ENCODE results near the gene OVCA2. TPM values are rescaled to one million over a fixed set of nuclear protein-coding genes. Genes with fewer than 3 reads are reported as not detected.
A peak's percentile ranks its signal among the peaks of the same experiment; 100 is the strongest.

OVCA2 gene
- total and polyA plus RNA-seq, 4 donors = 16.1 to 30.6 (median 23.7) TPM

- no peak for DNase-seq (ENCODE audit: low spot score)
- Histone ChIP-seq H3K9me3 (ENCODE audit: control insufficient read depth in 4 of 4, low read length in 3 of 4) (no peaks in the 10 kb centered on the region), H3K4me3 (ENCODE audit: low read depth in 1 of 3, low read length in 3 of 3) (no peak overlapping the region), H3K27me3 (ENCODE audit: control insufficient read depth in 4 of 4, insufficient read depth in 4 of 4, low read length in 3 of 4) (no peaks in the 10 kb centered on the region), H3K4me1 (ENCODE audit: control insufficient read depth in 4 of 4, insufficient read depth in 4 of 4, low read length in 3 of 4) (peaks cover 5 to 55% (median 32%) of the 10 kb centered on the region in 4 donors), H3K9ac (ENCODE audit: low read depth in 1 of 2, low read length in 2 of 2) (no peak overlapping the region), H3K36me3 (ENCODE audit: control insufficient read depth in 4 of 4, insufficient read depth in 3 of 4, low read depth in 1 of 4, low read length in 3 of 4) (no peaks in the 10 kb centered on the region), H3K27ac (ENCODE audit: low read depth in 1 of 2, low read length in 2 of 2) (no peak overlapping the region)
- WGBS = 73% methylated on average over 8 of the region's 8 CpGs
- TF ChIP-seq MAX (IDR thresholded peaks at IDR 0.05) = no peak
- peak in 1 of 2 donors; percentile 7 for TF ChIP-seq RXRA (IDR thresholded peaks at IDR 0.05)
- TF ChIP-seq NR2F2 (IDR thresholded peaks at IDR 0.05) = peak; percentile 95
Measured at GRCh38 chr17:2020721-2021120, 21.1 kb upstream of the OVCA2 start.

DNA sequence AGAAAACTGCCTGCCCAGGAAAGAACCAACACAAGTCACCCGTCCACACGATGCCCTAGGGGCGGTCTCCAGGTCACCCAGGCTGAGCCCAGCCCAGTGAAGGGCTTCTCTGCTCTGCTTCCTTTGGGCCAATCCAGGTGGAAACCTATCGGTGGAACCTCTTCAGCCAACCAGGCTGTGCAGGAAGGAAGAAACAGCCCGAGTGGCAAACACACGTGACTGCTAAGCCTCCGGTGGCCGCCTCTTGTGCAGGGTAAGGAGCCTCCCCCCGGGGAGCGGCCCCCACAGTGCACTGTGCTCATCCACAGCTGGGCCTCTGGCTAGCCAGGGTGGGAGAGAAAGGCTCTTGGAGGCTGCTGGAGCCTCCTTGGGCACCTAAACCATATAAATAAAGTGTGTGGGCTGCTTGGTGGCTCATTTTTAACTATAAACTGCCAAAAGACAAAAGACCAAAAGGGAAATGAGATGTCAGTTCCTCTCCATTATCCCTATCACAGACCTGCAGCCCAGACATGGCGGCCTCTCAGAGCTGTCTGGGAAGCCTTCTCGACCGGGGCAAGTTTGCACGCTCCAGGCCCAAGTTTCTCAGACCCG lies 19.1 kb upstream of the OVCA2 start:
- no peak for DNase-seq (ENCODE audit: low spot score)
- H3K27ac ChIP-seq (ENCODE audit: low read depth in 1 of 2, low read length in 2 of 2) = peak overlapping the region in 1 of 2 donors; percentile 17
- no peak for TF ChIP-seq HNF4G (IDR thresholded peaks at IDR 0.05)
- TF ChIP-seq FOXA1 (IDR thresholded peaks at IDR 0.05) = no peak
- TF ChIP-seq GABPA (IDR thresholded peaks at IDR 0.05 in 1 of 2, conservative IDR thresholded peaks at IDR 0.05 in 1 of 2) = no peak
- TF ChIP-seq EGR1 (IDR thresholded peaks at IDR 0.05; ENCODE audit: low read depth in 2 of 2) = no peak
- no peak for TF ChIP-seq RXRA (IDR thresholded peaks at IDR 0.05)
- no peak for TF ChIP-seq TAF1 (conservative IDR thresholded peaks at IDR 0.05)
- TF ChIP-seq REST (IDR thresholded peaks at IDR 0.05) = no peak
- TF ChIP-seq, protein P1, sequence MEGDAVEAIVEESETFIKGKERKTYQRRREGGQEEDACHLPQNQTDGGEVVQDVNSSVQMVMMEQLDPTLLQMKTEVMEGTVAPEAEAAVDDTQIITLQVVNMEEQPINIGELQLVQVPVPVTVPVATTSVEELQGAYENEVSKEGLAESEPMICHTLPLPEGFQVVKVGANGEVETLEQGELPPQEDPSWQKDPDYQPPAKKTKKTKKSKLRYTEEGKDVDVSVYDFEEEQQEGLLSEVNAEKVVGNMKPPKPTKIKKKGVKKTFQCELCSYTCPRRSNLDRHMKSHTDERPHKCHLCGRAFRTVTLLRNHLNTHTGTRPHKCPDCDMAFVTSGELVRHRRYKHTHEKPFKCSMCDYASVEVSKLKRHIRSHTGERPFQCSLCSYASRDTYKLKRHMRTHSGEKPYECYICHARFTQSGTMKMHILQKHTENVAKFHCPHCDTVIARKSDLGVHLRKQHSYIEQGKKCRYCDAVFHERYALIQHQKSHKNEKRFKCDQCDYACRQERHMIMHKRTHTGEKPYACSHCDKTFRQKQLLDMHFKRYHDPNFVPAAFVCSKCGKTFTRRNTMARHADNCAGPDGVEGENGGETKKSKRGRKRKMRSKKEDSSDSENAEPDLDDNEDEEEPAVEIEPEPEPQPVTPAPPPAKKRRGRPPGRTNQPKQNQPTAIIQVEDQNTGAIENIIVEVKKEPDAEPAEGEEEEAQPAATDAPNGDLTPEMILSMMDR (IDR thresholded peaks at IDR 0.05; ENCODE audit: low read depth, low read length, missing input control) = no peak
- no peak for TF ChIP-seq YY1 (IDR thresholded peaks at IDR 0.05)
- TF ChIP-seq FOXA2 (IDR thresholded peaks at IDR 0.05) = no peak
- no peak for TF ChIP-seq RAD21 (IDR thresholded peaks at IDR 0.05)
- no peak for TF ChIP-seq MAX (IDR thresholded peaks at IDR 0.05)
- TF ChIP-seq SP1 (IDR thresholded peaks at IDR 0.05) = no peak
- H3K9me3 ChIP-seq (ENCODE audit: control insufficient read depth in 4 of 4, low read length in 3 of 4) = no peaks in the 10 kb centered on the region
- no peak overlapping the region for H3K9ac ChIP-seq (ENCODE audit: low read depth in 1 of 2, low read length in 2 of 2)
- no peaks in the 10 kb centered on the region for H3K36me3 ChIP-seq (ENCODE audit: control insufficient read depth in 4 of 4, insufficient read depth in 3 of 4, low read depth in 1 of 4, low read length in 3 of 4)
- WGBS = 76% methylated on average over 15 of the region's 15 CpGs
- H3K4me1 ChIP-seq (ENCODE audit: control insufficient read depth in 4 of 4, insufficient read depth in 4 of 4, low read length in 3 of 4) = peaks cover 2 to 45% (median 29%) of the 10 kb centered on the region in 4 donors
- H3K4me3 ChIP-seq (ENCODE audit: low read depth in 1 of 3, low read length in 3 of 3) = no peak overlapping the region
- no peaks in the 10 kb centered on the region for H3K27me3 ChIP-seq (ENCODE audit: control insufficient read depth in 4 of 4, insufficient read depth in 4 of 4, low read length in 3 of 4)

Data from liver (tissue), 9 donors.